Fibroblast of upper back skin (primary cell): ENCODE results near the gene CD55.

Experiments
- DNase-seq: peaks from one replicate; pipeline ENCODE4 v3.0.0-alpha.2; 2013

Gene CD55

GRCh38 chr1:207362962-207363860, 41.7 kb downstream of the CD55 start:
- DNase-seq, result no peak

- no peak for DNase-seq
Measured at GRCh38 chr1:207363871-207364270, 42.4 kb downstream of the CD55 start.

GRCh38 chr1:207364614-207365013, 43.1 kb downstream of the CD55 start:
- DNase-seq, result no peak

GRCh38 chr1:207365063-207365462, 43.6 kb downstream of the CD55 start:
- DNase-seq, result no peak

- DNase-seq, result no peak
Measured at GRCh38 chr1:207366022-207366421, 44.5 kb downstream of the CD55 start.

GRCh38 chr1:207388721-207389120, 67.2 kb downstream of the CD55 start:
- no peak for DNase-seq

GRCh38 chr1:207389728-207390464, 68.4 kb downstream of the CD55 start:
- peak; percentile 57 for DNase-seq

GRCh38 chr1:207393610-207394009, 72.1 kb downstream of the CD55 start:
- DNase-seq, result peak; percentile 96

- no peak for DNase-seq
Measured at GRCh38 chr1:207396168-207396746, 74.8 kb downstream of the CD55 start.

- DNase-seq, result no peak
Measured at GRCh38 chr1:207397525-207397926, 76.0 kb downstream of the CD55 start.

GRCh38 chr1:207398986-207399385, 77.5 kb downstream of the CD55 start:
- no peak for DNase-seq

GRCh38 chr1:207401578-207401977, 80.1 kb downstream of the CD55 start:
- DNase-seq, result no peak

- no peak for DNase-seq
Measured at GRCh38 chr1:207402744-207403143, 81.3 kb downstream of the CD55 start.

- peak; percentile 73 for DNase-seq
Measured at GRCh38 chr1:207404849-207405525, 83.5 kb downstream of the CD55 start.

- DNase-seq, result no peak
Measured at GRCh38 chr1:207405814-207406213, 84.3 kb downstream of the CD55 start.

GRCh38 chr1:207407655-207408260, 86.3 kb downstream of the CD55 start:
- peak; percentile 19 for DNase-seq
